GM23338 (cell line): Measurements from ENCODE around the gene GPR18. TPM values are rescaled to one million over a fixed set of nuclear protein-coding genes. Genes with fewer than 3 reads are reported as not detected.

Source experiments
- ATAC-seq: fragments of 200-7000 bp; cut with Tn5 transposase; 3 replicates; pipeline ENCODE4 v1.9.1; 2020
- DNase-seq: peaks from one replicate; pipeline ENCODE4 v3.0.0-alpha.2; 2015; ENCODE audit warnings: low spot score
- H2AFZ ChIP-seq: fragments of 200-600 bp; sonication (generic); 2 replicates; pipeline ENCODE4 v1.8.0; 2016; ENCODE audit warnings: antibody characterized with exemption, mild to moderate bottlenecking, moderate library complexity
- H3F3A ChIP-seq: fragments of 200-600 bp; sonication (generic); replicated peaks from 2 replicates; pipeline ENCODE4 v1.8.0; 2017; ENCODE audit warnings: antibody characterized with exemption, mixed run types, low read depth
- H3K27ac ChIP-seq: fragments of 200-600 bp; sonication (generic); 2 replicates; pipeline ENCODE4 v1.6.1; 2016; ENCODE audit warnings: low read depth
- H3K27me3 ChIP-seq: fragments of 200-600 bp; sonication (generic); 2 replicates; pipeline ENCODE4 v1.8.0; 2016; ENCODE audit warnings: mild to moderate bottlenecking, mixed run types, moderate library complexity; ENCODE audit not compliant: insufficient read depth
- H3K36me3 ChIP-seq: fragments of 200-600 bp; sonication (generic); 2 replicates; pipeline ENCODE4 v1.8.0; 2016; ENCODE audit warnings: mild to moderate bottlenecking; ENCODE audit not compliant: insufficient read depth
- H3K4me1 ChIP-seq: fragments of 200-600 bp; sonication (generic); 2 replicates; pipeline ENCODE4 v1.8.0; 2016; ENCODE audit warnings: mild to moderate bottlenecking, moderate library complexity; ENCODE audit not compliant: insufficient read depth
- H3K4me2 ChIP-seq: fragments of 200-600 bp; sonication (generic); 2 replicates; pipeline ENCODE4 v1.7.1; 2017; ENCODE audit warnings: mixed run types
- H3K4me3 ChIP-seq: fragments of 200-600 bp; sonication (generic); 2 replicates; pipeline ENCODE4 v1.6.1; 2016; ENCODE audit warnings: mixed run types
- H3K79me2 ChIP-seq: fragments of 200-600 bp; sonication (generic); replicated peaks from 2 replicates; pipeline ENCODE4 v1.8.0; 2017; ENCODE audit warnings: mild to moderate bottlenecking; ENCODE audit not compliant: insufficient read depth
- H3K9me2 ChIP-seq: fragments of 200-600 bp; sonication (generic); 2 replicates; pipeline ENCODE4 v1.8.0; 2017; ENCODE audit not compliant: insufficient read depth
- H4K20me1 ChIP-seq: fragments of 200-600 bp; sonication (generic); replicated peaks from 2 replicates; pipeline ENCODE4 v1.8.0; 2017; ENCODE audit warnings: mild to moderate bottlenecking; ENCODE audit not compliant: insufficient read depth
- H3K27ac Mint-ChIP-seq: 2 replicates; pipeline ENCODE4 v1.8.0; 2020; ENCODE audit warnings: inconsistent platforms, mild to moderate bottlenecking, moderate library complexity, mixed read lengths
- H3K27me3 Mint-ChIP-seq: 3 replicates; pipeline ENCODE4 v1.8.0; 2022; ENCODE audit warnings: low read depth, mild to moderate bottlenecking, moderate library complexity, mixed read lengths, inconsistent platforms; ENCODE audit not compliant: insufficient read depth, poor library complexity
- H3K36me3 Mint-ChIP-seq: 3 replicates; pipeline ENCODE4 v1.8.0; 2021; ENCODE audit warnings: low read depth, mild to moderate bottlenecking, inconsistent platforms, moderate library complexity, mixed read lengths
- H3K4me1 Mint-ChIP-seq: 3 replicates; pipeline ENCODE4 v1.8.0; 2020; ENCODE audit warnings: mild to moderate bottlenecking, inconsistent platforms, mixed read lengths
- H3K4me3 Mint-ChIP-seq: 3 replicates; pipeline ENCODE4 v1.8.0; 2021; ENCODE audit warnings: moderate library complexity, mild to moderate bottlenecking, inconsistent platforms, mixed read lengths
- H3K9me3 Mint-ChIP-seq: 3 replicates; pipeline ENCODE4 v1.8.0; 2020; ENCODE audit warnings: moderate library complexity, mild to moderate bottlenecking, inconsistent platforms, mixed read lengths
- CREB1 ChIP-seq: fragments of 250-450 bp; sonication (Bioruptor Pico); IDR thresholded peaks from 2 replicates; pipeline ENCODE4 v1.5.0; 2020; ENCODE audit warnings: low read depth, mild to moderate bottlenecking, moderate library complexity
- CTCF ChIP-seq, 2 experiments: fragments of 200-600 bp in 1 of 2; sonication (generic) in 1 of 2; conservative IDR thresholded peaks; 2 replicates each; pipeline versions ENCODE4 v1.5.1 to v1.6.1; 2016 to 2017; ENCODE audit warnings: antibody characterized with exemption in 2 of 2, low read depth in 2 of 2, mild to moderate bottlenecking in 2 of 2, moderate library complexity in 1 of 2
- ETS1 ChIP-seq: IDR thresholded peaks from 2 replicates; pipeline ENCODE4 v1.6.1; 2016; ENCODE audit warnings: antibody characterized with exemption
- EZH2 ChIP-seq: fragments of 200-600 bp; sonication (generic); IDR thresholded peaks from one replicate; pipeline ENCODE4 v1.8.0; 2017; ENCODE audit warnings: antibody characterized with exemption, mild to moderate bottlenecking, low read depth; ENCODE audit not compliant: unreplicated experiment
- EZH2phosphoT487 ChIP-seq: fragments of 200-600 bp; sonication (generic); IDR thresholded peaks from one replicate; pipeline ENCODE4 v1.8.1; 2018; ENCODE audit warnings: antibody characterized with exemption; ENCODE audit not compliant: unreplicated experiment
- JUNB ChIP-seq: IDR thresholded peaks from one replicate; pipeline ENCODE4 v1.6.1; 2016; ENCODE audit warnings: antibody characterized with exemption; ENCODE audit not compliant: unreplicated experiment
- NANOG ChIP-seq: IDR thresholded peaks from 2 replicates; pipeline ENCODE4 v1.6.1; 2016; ENCODE audit warnings: antibody characterized with exemption, borderline replicate concordance
- POLR2AphosphoS5 ChIP-seq: IDR thresholded peaks from 2 replicates; pipeline ENCODE4 v1.6.1; 2016; ENCODE audit warnings: antibody characterized with exemption, low read depth
- REST ChIP-seq: IDR thresholded peaks from one replicate; pipeline ENCODE4 v1.6.1; 2018; ENCODE audit warnings: antibody characterized with exemption; ENCODE audit not compliant: unreplicated experiment
- STAT1 ChIP-seq: IDR thresholded peaks from one replicate; pipeline ENCODE4 v1.6.1; 2016; ENCODE audit warnings: antibody characterized with exemption; ENCODE audit not compliant: unreplicated experiment
- ZNF114 ChIP-seq: fragments of 250-450 bp; sonication (Bioruptor Pico); IDR thresholded peaks from 2 replicates; pipeline ENCODE4 v1.5.0; 2020; ENCODE audit warnings: mild to moderate bottlenecking, moderate library complexity
- ZNF331 ChIP-seq: fragments of 250-450 bp; sonication (Bioruptor Pico); IDR thresholded peaks from 2 replicates; pipeline ENCODE4 v1.5.0; 2020; ENCODE audit warnings: low read depth, mild to moderate bottlenecking, moderate library complexity
- ZNF462 ChIP-seq: fragments of 250-450 bp; sonication (Bioruptor Pico); IDR thresholded peaks from 2 replicates; pipeline ENCODE4 v1.5.0; 2020; ENCODE audit warnings: mild to moderate bottlenecking, moderate library complexity
- polyA plus RNA-seq: library from polyadenylated mRNA; unstranded; fragments of >200 nt; fragmentation: Nextera tagmentation; extraction: Ambion mirVana; gene quantifications from 2 replicates; pipeline ENCODE4 v1.2.1, GENCODE V29; 2016
- total RNA-seq: library from RNA; depleted of rRNA; stranded (reverse); fragments of >200 nt; shearing (Covaris generic); gene quantifications from 2 replicates; pipeline ENCODE4 v1.2.3, GENCODE V29; 2014

The GPR18 gene
- total and polyA plus RNA-seq, 2 experiments from 2014 or later: 2.6 TPM; not detected in 1

GRCh38 chr13:99281811-99282263, 23.7 kb upstream of the GPR18 start:
- no peak for ATAC-seq

More at GRCh38 chr13:99281811-99282263, 23.7 kb upstream of the GPR18 start:
- Histone ChIP-seq H3K4me1 (0 out of 2 replicates have a peak, but pooled peaks cover 5% of the 10 kb centered on the region), H3K36me3 (no peaks in the 10 kb centered on the region), H3K9me2 (no peaks in the 10 kb centered on the region), H3K27me3 (no peaks in the 10 kb centered on the region), H3K4me2 (no peak overlapping the region), H3K79me2 (no peaks in the 10 kb centered on the region; the same call in none of the 2 replicates), H3F3A (no peaks in the 10 kb centered on the region), H3K27ac (no peak overlapping the region), H4K20me1 (peaks cover 3% of the 10 kb centered on the region), H3K4me3 (no peak overlapping the region), H2AFZ (no peak overlapping the region)
- no peaks in the 10 kb centered on the region; the same call in 2 of the 3 replicates for H3K36me3 Mint-ChIP-seq
- no peaks in the 10 kb centered on the region for H3K27me3 Mint-ChIP-seq
- no peak overlapping the region for H3K27ac Mint-ChIP-seq
- no peak for TF ChIP-seq CTCF (conservative IDR thresholded peaks at IDR 0.05; ENCODE audit: low read depth in 2 of 2)
- no peak for TF ChIP-seq NANOG
- TF ChIP-seq STAT1: no peak
- TF ChIP-seq EZH2: no peak
- no peak for TF ChIP-seq REST
- no peak for TF ChIP-seq JUNB
- TF ChIP-seq ZNF331 (CRISPR knock-in tag): no peak
- no peak for TF ChIP-seq ZNF114 (CRISPR knock-in tag)
- TF ChIP-seq ETS1: no peak
- no peak for TF ChIP-seq CREB1 (CRISPR knock-in tag)
- no peak for TF ChIP-seq EZH2phosphoT487
- TF ChIP-seq POLR2AphosphoS5: no peak
- TF ChIP-seq ZNF462: no peak
- H3K4me1 Mint-ChIP-seq: peaks cover 21% of the 10 kb centered on the region
- no peak for DNase-seq
- H3K9me3 Mint-ChIP-seq: no peaks in the 10 kb centered on the region
- H3K4me3 Mint-ChIP-seq: no peak overlapping the region
